Trophoblast cell (in vitro differentiated cells and primary cell): Measurements from ENCODE around the gene TANGO6.

Experiments used
- DNase-seq, 2 donors: peaks; one replicate each; pipeline ENCODE4 v3.0.0-alpha.2; 2016
- H2AFZ ChIP-seq: 2 replicates; pipeline ENCODE4 v1.6.1; 2013; ENCODE audit warnings: low read length, moderate library complexity, mild to moderate bottlenecking; ENCODE audit not compliant: insufficient read depth, poor library complexity
- H2AK5ac ChIP-seq: 2 replicates; pipeline ENCODE4 v1.6.1; 2013; ENCODE audit warnings: mild to moderate bottlenecking, low read length
- H2BK120ac ChIP-seq: 2 replicates; pipeline ENCODE4 v1.6.1; 2013; ENCODE audit warnings: low read length, mild to moderate bottlenecking, moderate library complexity; ENCODE audit not compliant: insufficient read depth, poor library complexity
- H2BK12ac ChIP-seq: 2 replicates; pipeline ENCODE4 v1.6.1; 2013; ENCODE audit warnings: mild to moderate bottlenecking, low read length, moderate library complexity
- H2BK5ac ChIP-seq: 2 replicates; pipeline ENCODE4 v1.6.1; 2013; ENCODE audit warnings: low read length, low read depth, moderate library complexity, mild to moderate bottlenecking; ENCODE audit not compliant: poor library complexity
- H3K14ac ChIP-seq: 2 replicates; pipeline ENCODE4 v1.6.1; 2013; ENCODE audit warnings: mild to moderate bottlenecking, low read length
- H3K18ac ChIP-seq: 2 replicates; pipeline ENCODE4 v1.6.1; 2013; ENCODE audit warnings: mild to moderate bottlenecking, low read length
- H3K23ac ChIP-seq: 2 replicates; pipeline ENCODE4 v1.6.1; 2013; ENCODE audit warnings: low read length
- H3K27ac ChIP-seq: 2 replicates; pipeline ENCODE4 v1.5.1; 2013; ENCODE audit warnings: low read depth, mild to moderate bottlenecking, inconsistent platforms, low read length, moderate library complexity
- H3K27me3 ChIP-seq: 2 replicates; pipeline ENCODE4 v1.6.1; 2013; ENCODE audit warnings: inconsistent platforms, mild to moderate bottlenecking, low read length, moderate library complexity; ENCODE audit not compliant: insufficient read depth
- H3K36me3 ChIP-seq, 2 experiments: 1 replicate in 1 of 2; 2 replicates in 1 of 2; pipeline ENCODE4 v1.6.1; 2013; ENCODE audit warnings: low read length in 2 of 2, mild to moderate bottlenecking in 2 of 2, moderate library complexity in 1 of 2; ENCODE audit not compliant: insufficient read depth in 2 of 2, control insufficient read depth in 1 of 2
- H3K4ac ChIP-seq: 2 replicates; pipeline ENCODE4 v1.6.1; 2013; ENCODE audit warnings: low read depth, mild to moderate bottlenecking, low read length, moderate library complexity
- H3K4me1 ChIP-seq, 2 experiments: 1 replicate in 1 of 2; 2 replicates in 1 of 2; pipeline ENCODE4 v1.6.1; 2013; ENCODE audit warnings: low read length in 2 of 2, mild to moderate bottlenecking in 2 of 2, moderate library complexity in 1 of 2; ENCODE audit not compliant: insufficient read depth in 2 of 2, control insufficient read depth in 1 of 2
- H3K4me2 ChIP-seq: 2 replicates; pipeline ENCODE4 v1.6.1; 2013; ENCODE audit warnings: inconsistent platforms, mild to moderate bottlenecking, low read length, moderate library complexity
- H3K4me3 ChIP-seq: 2 replicates; pipeline ENCODE4 v1.5.1; 2013; ENCODE audit warnings: mild to moderate bottlenecking, low read depth, low read length, inconsistent platforms
- H3K79me1 ChIP-seq: one replicate; pipeline ENCODE4 v1.6.1; 2013; ENCODE audit warnings: low read length
- H3K79me2 ChIP-seq: 2 replicates; pipeline ENCODE4 v1.6.1; 2013; ENCODE audit warnings: low read length, mild to moderate bottlenecking; ENCODE audit not compliant: control insufficient read depth, insufficient read depth, poor library complexity
- H3K9ac ChIP-seq: 2 replicates; pipeline ENCODE4 v1.6.1; 2013; ENCODE audit warnings: mild to moderate bottlenecking, low read length
- H3K9me3 ChIP-seq: 2 replicates; pipeline ENCODE4 v1.6.1; 2013; ENCODE audit warnings: low read depth, mild to moderate bottlenecking, control low read depth, inconsistent platforms, low read length; ENCODE audit not compliant: insufficient read depth
- H4K12ac ChIP-seq: 2 replicates; pipeline ENCODE4 v1.6.1; 2013; ENCODE audit warnings: low read depth, mild to moderate bottlenecking, low read length, moderate library complexity
- H4K8ac ChIP-seq: 2 replicates; pipeline ENCODE4 v1.6.1; 2013; ENCODE audit warnings: low read depth, mild to moderate bottlenecking, low read length, moderate library complexity
- H4K91ac ChIP-seq: one replicate; pipeline ENCODE4 v1.6.1; 2013; ENCODE audit warnings: low read depth, mild to moderate bottlenecking, low read length, moderate library complexity
- WGBS: extraction: QIAGEN DNeasy Blood & Tissue Kit; methylation state at CpG from one replicate; pipeline ENCODE4 v1.1.7; 2013; ENCODE audit warnings: missing lambda C conversion rate; ENCODE audit not compliant: insufficient read length, insufficient coverage; ENCODE audit errors: extremely low coverage; 5-methylcytosine and 5-hydroxymethylcytosine counted together

The TANGO6 gene

GRCh38 chr16:68848786-68849185 is 5.5 kb downstream of the TANGO6 start:
- no peak overlapping the region for H3K4me2 ChIP-seq
- H2BK5ac ChIP-seq, result no peak overlapping the region
- no peak overlapping the region for H2BK120ac ChIP-seq
- no peak overlapping the region for H3K23ac ChIP-seq
- no peak overlapping the region for H2BK12ac ChIP-seq
- H3K4ac ChIP-seq, result no peak overlapping the region
- no peak overlapping the region for H4K8ac ChIP-seq
- no peak overlapping the region for H3K27ac ChIP-seq
- peaks cover 1% of the 10 kb centered on the region for H3K79me1 ChIP-seq
- H2AK5ac ChIP-seq, result no peak overlapping the region
- H3K18ac ChIP-seq, result no peak overlapping the region
- no peaks in the 10 kb centered on the region for H3K27me3 ChIP-seq
- H3K9me3 ChIP-seq, result no peaks in the 10 kb centered on the region
- H3K9ac ChIP-seq, result no peak overlapping the region
- WGBS, result no CpG with 5 or more reads among the region's 9 CpGs
- no peak for DNase-seq
- no peak overlapping the region for H3K4me3 ChIP-seq
- H4K91ac ChIP-seq, result no peak overlapping the region
- no peak overlapping the region for H4K12ac ChIP-seq
- H3K36me3 ChIP-seq, result no peaks in the 10 kb centered on the region
- no peaks in the 10 kb centered on the region for H3K4me1 ChIP-seq
- no peak overlapping the region for H3K14ac ChIP-seq
- H3K79me2 ChIP-seq, result no peaks in the 10 kb centered on the region
- H2AFZ ChIP-seq, result no peak overlapping the region

GRCh38 chr16:68850481-68850880 is 7.2 kb downstream of the TANGO6 start:
- no peak overlapping the region for H3K27ac ChIP-seq
- H3K14ac ChIP-seq, result no peak overlapping the region
- no peaks in the 10 kb centered on the region for H3K79me2 ChIP-seq
- H3K4me1 ChIP-seq, result no peaks in the 10 kb centered on the region
- no peak overlapping the region for H2AFZ ChIP-seq
- H3K9ac ChIP-seq, result no peak overlapping the region
- H4K91ac ChIP-seq, result no peak overlapping the region
- no peak overlapping the region for H4K8ac ChIP-seq
- no peak overlapping the region for H2BK5ac ChIP-seq
- no peak overlapping the region for H2BK120ac ChIP-seq
- H3K4ac ChIP-seq, result no peak overlapping the region
- no peak overlapping the region for H3K23ac ChIP-seq
- no CpG with 5 or more reads among the region's 2 CpGs for WGBS
- H3K4me3 ChIP-seq, result no peak overlapping the region
- DNase-seq, result no peak
- H3K18ac ChIP-seq, result no peak overlapping the region
- no peaks in the 10 kb centered on the region for H3K27me3 ChIP-seq
- H3K9me3 ChIP-seq, result no peaks in the 10 kb centered on the region
- H2AK5ac ChIP-seq, result no peak overlapping the region
- no peak overlapping the region for H2BK12ac ChIP-seq
- no peak overlapping the region for H3K4me2 ChIP-seq
- H3K79me1 ChIP-seq, result no peaks in the 10 kb centered on the region
- H4K12ac ChIP-seq, result no peak overlapping the region
- H3K36me3 ChIP-seq, result no peaks in the 10 kb centered on the region

GRCh38 chr16:68851601-68852000 is 8.3 kb downstream of the TANGO6 start:
- no peak overlapping the region for H3K27ac ChIP-seq
- no peak overlapping the region for H3K9ac ChIP-seq
- no peaks in the 10 kb centered on the region for H3K27me3 ChIP-seq
- no CpG with 5 or more reads among the region's 2 CpGs for WGBS
- H3K14ac ChIP-seq, result no peak overlapping the region
- H2BK12ac ChIP-seq, result no peak overlapping the region
- H3K4me1 ChIP-seq, result no peaks in the 10 kb centered on the region
- H3K23ac ChIP-seq, result no peak overlapping the region
- H3K79me1 ChIP-seq, result no peaks in the 10 kb centered on the region
- no peak overlapping the region for H3K4me2 ChIP-seq
- no peak overlapping the region for H2BK120ac ChIP-seq
- no peak overlapping the region for H2BK5ac ChIP-seq
- H3K4me3 ChIP-seq, result no peak overlapping the region
- no peak for DNase-seq
- H3K9me3 ChIP-seq, result no peaks in the 10 kb centered on the region
- no peaks in the 10 kb centered on the region for H3K79me2 ChIP-seq
- no peak overlapping the region for H4K91ac ChIP-seq
- H4K12ac ChIP-seq, result no peak overlapping the region
- no peak overlapping the region for H2AK5ac ChIP-seq
- H3K4ac ChIP-seq, result no peak overlapping the region
- no peak overlapping the region for H2AFZ ChIP-seq
- no peak overlapping the region for H3K18ac ChIP-seq
- H4K8ac ChIP-seq, result no peak overlapping the region
- no peaks in the 10 kb centered on the region for H3K36me3 ChIP-seq

- Histone ChIP-seq H4K12ac (no peak overlapping the region), H3K4me1 (peaks cover 0 to 2% of the 10 kb centered on the region in 2 experiments), H2BK12ac (no peak overlapping the region), H3K27me3 (no peaks in the 10 kb centered on the region), H3K4me3 (no peak overlapping the region), H3K79me2 (no peaks in the 10 kb centered on the region), H3K9ac (no peak overlapping the region), H3K79me1 (no peaks in the 10 kb centered on the region), H3K4me2 (no peak overlapping the region), H3K18ac (no peak overlapping the region), H3K4ac (no peak overlapping the region), H3K9me3 (no peaks in the 10 kb centered on the region), H2BK120ac (no peak overlapping the region), H3K23ac (no peak overlapping the region), H2AK5ac (no peak overlapping the region), H2BK5ac (no peak overlapping the region), H4K91ac (no peak overlapping the region), H3K36me3 (no peaks in the 10 kb centered on the region), H3K27ac (no peak overlapping the region), H3K14ac (no peak overlapping the region), H4K8ac (no peak overlapping the region), H2AFZ (no peak overlapping the region)
- WGBS, result no CpG with 5 or more reads among the region's 1 CpG
- DNase-seq, result no peak
Observed at GRCh38 chr16:68857479-68857878, 14.1 kb downstream of the TANGO6 start.
